D341Med (cell line): ENCODE data around the gene SNTA1.
"Not testable (repeated sequence)": the region's sequence is repeated elsewhere in the genome, so short reads cannot be mapped to it uniquely, and the experiment has no call there.

Experiments used
- DNase-seq: peaks from one replicate; pipeline ENCODE4 v3.0.0; 2012; ENCODE audit warnings: low spot score

Gene SNTA1

GRCh38 chr20:33443512-33444239 is at the start of gene SNTA1:
Gene SNTA1 (minus strand): TSS chr20:33443763. CDS start chr20:33443620, 143 bp downstream.
- peak; percentile 97 for DNase-seq

GRCh38 chr20:33490934-33491656 is 47.5 kb upstream of the SNTA1 start:
- DNase-seq: no peak

GRCh38 chr20:33490023-33490933 is 46.7 kb upstream of the SNTA1 start, which contains the start of gene CBFA2T2:
Gene CBFA2T2 (plus strand): TSS chr20:33490096. CDS start chr20:33490268, 172 bp downstream.
- no peak for DNase-seq

- peak; percentile 99 for DNase-seq
These were observed 46.0 kb upstream of the SNTA1 start for GRCh38 chr20:33489495-33490022.

GRCh38 chr20:33488661-33489494 is 45.3 kb upstream of the SNTA1 start:
- DNase-seq: not testable (repeated sequence)

GRCh38 chr20:33488201-33488600 is 44.6 kb upstream of the SNTA1 start:
- no peak for DNase-seq

GRCh38 chr20:33483186-33483585 is 39.6 kb upstream of the SNTA1 start:
- not testable (repeated sequence) for DNase-seq

GRCh38 chr20:33482581-33482980 is 39.0 kb upstream of the SNTA1 start:
- no peak for DNase-seq

GRCh38 chr20:33481431-33481941 is 37.9 kb upstream of the SNTA1 start:
- no peak for DNase-seq

- no peak for DNase-seq
These were observed 36.5 kb upstream of the SNTA1 start for GRCh38 chr20:33480048-33480447.

GRCh38 chr20:33477386-33478234 is 34.0 kb upstream of the SNTA1 start:
- DNase-seq: no peak

GRCh38 chr20:33475381-33476152 is 32.0 kb upstream of the SNTA1 start:
- no peak for DNase-seq

GRCh38 chr20:33474963-33475362 is 31.4 kb upstream of the SNTA1 start:
- no peak for DNase-seq

GRCh38 chr20:33474097-33474873 is 30.7 kb upstream of the SNTA1 start:
- no peak for DNase-seq

- DNase-seq: no peak
These were observed 29.4 kb upstream of the SNTA1 start for GRCh38 chr20:33472868-33473435.

- DNase-seq: no peak
These were observed 27.3 kb upstream of the SNTA1 start for GRCh38 chr20:33470866-33471265.

- no peak for DNase-seq
These were observed 26.9 kb upstream of the SNTA1 start for GRCh38 chr20:33470457-33470856.

- DNase-seq: no peak
These were observed 22.7 kb upstream of the SNTA1 start for GRCh38 chr20:33466303-33466646.
